K562 (cell line): Measurements from ENCODE around the gene CLPSL2. TPM values are rescaled to one million over a fixed set of nuclear protein-coding genes. Genes with fewer than 3 reads are reported as not detected.
A peak's percentile ranks its signal among the peaks of the same experiment; 100 is the strongest.

ENCODE experiments used
- CBX3 ChIP-seq, 2 experiments: IDR thresholded peaks; 1 replicate in 1 of 2; 2 replicates in 1 of 2; pipeline ENCODE4 v1.6.1; 2012; ENCODE audit warnings: inconsistent platforms in 2 of 2, low read length in 2 of 2, borderline replicate concordance in 1 of 2, control low read depth in 1 of 2
- ERF ChIP-seq: fragments of 450-650 bp; formaldehyde crosslinking; IDR thresholded peaks from 2 replicates; pipeline ENCODE4 v1.4.0; 2020; ENCODE audit warnings: mild to moderate bottlenecking, mixed read lengths
- GABPB1 ChIP-seq: sonication (generic); formaldehyde crosslinking; IDR thresholded peaks from 2 replicates; pipeline ENCODE4 v1.8.0; 2022; ENCODE audit warnings: mild to moderate bottlenecking, missing genetic modification reagents
- HDAC1 ChIP-seq, 2 experiments: fragments of 450-650 bp; IDR thresholded peaks; 2 replicates each; pipeline ENCODE4 v1.6.1; 2016 to 2017; ENCODE audit warnings: inconsistent platforms in 1 of 2, mild to moderate bottlenecking in 1 of 2, moderate library complexity in 1 of 2
- MAZ ChIP-seq, 2 experiments: fragments of 450-650 bp in 1 of 2; sonication (generic) in 1 of 2; formaldehyde crosslinking; IDR thresholded peaks in 1 of 2; conservative IDR thresholded peaks in 1 of 2; 2 replicates each; pipeline versions ENCODE4 v1.4.0 to v1.5.0; 2020; ENCODE audit warnings: mild to moderate bottlenecking in 1 of 2, missing genetic modification reagents in 1 of 2
- MCM7 ChIP-seq, 2 experiments: fragments of 450-650 bp; IDR thresholded peaks; 2 replicates each; pipeline ENCODE4 v1.6.1; 2016 to 2018
- POU5F1 ChIP-seq: fragments of 150-350 bp; IDR thresholded peaks from 2 replicates; pipeline ENCODE4 v1.6.1; 2014; ENCODE audit warnings: borderline replicate concordance, low read length, low read depth, mild to moderate bottlenecking; ENCODE audit not compliant: partially characterized antibody
- SIN3B ChIP-seq: fragments of 450-650 bp; IDR thresholded peaks from 2 replicates; pipeline ENCODE4 v1.6.1; 2017; ENCODE audit warnings: low read depth, mild to moderate bottlenecking, moderate library complexity
- SMC3 ChIP-seq: conservative IDR thresholded peaks from 2 replicates; pipeline ENCODE4 v1.6.1; 2011; ENCODE audit warnings: low read depth, low read length, improper control_type of control experiment; ENCODE audit not compliant: insufficient read depth
- TAF7 ChIP-seq: fragments of 450-650 bp; IDR thresholded peaks from 2 replicates; pipeline ENCODE4 v1.6.1; 2016; ENCODE audit warnings: missing genetic modification characterization, missing compliant biosample characterization
- TOE1 ChIP-seq, 2 experiments: fragments of 450-650 bp in 1 of 2; sonication (generic) in 1 of 2; formaldehyde crosslinking in 1 of 2; IDR thresholded peaks; 2 replicates each; pipeline versions ENCODE4 v1.7.1 to v1.8.0; 2016 to 2022; ENCODE audit warnings: borderline replicate concordance in 2 of 2, mild to moderate bottlenecking in 2 of 2, antibody characterized with exemption in 1 of 2, inconsistent platforms in 1 of 2, low read depth in 1 of 2, missing genetic modification reagents in 1 of 2, moderate library complexity in 1 of 2
- ZBTB1 ChIP-seq: sonication (generic); formaldehyde crosslinking; IDR thresholded peaks from 2 replicates; pipeline ENCODE4 v1.8.1; 2023; ENCODE audit warnings: missing genetic modification reagents, low read depth, mild to moderate bottlenecking, borderline replicate concordance
- polyA plus RNA-seq, 8 experiments: library from polyadenylated mRNA; depleted of rRNA in 4 of 8; stranded (reverse) in 5 of 8; unstranded in 3 of 8; fragments of >200 nt; fragmentation: Nextera tagmentation in 2 of 8; fragmentation: Illumina TruSeq in 1 of 8; extraction: Ambion mirVana in 2 of 8; extraction: Trizol in 1 of 8; gene quantifications; 2 replicates each; pipeline versions ENCODE4 v1.2.1 to v1.2.3, GENCODE V29; 2011 to 2014; ENCODE audit warnings: inconsistent platforms in 1 of 8, missing spikeins in 1 of 8
- total RNA-seq, 7 experiments: library from RNA; depleted of rRNA in 6 of 7; stranded (reverse); fragments of >200 nt in 6 of 7; fragmentation: Illumina TruSeq in 2 of 7; extraction: Trizol in 2 of 7; gene quantifications; 2 replicates each; pipeline versions ENCODE4 v1.2.1 to v1.2.3, GENCODE V29; 2011 to 2021; ENCODE audit warnings: low replicate concordance in 1 of 7
- TF ChIP-seq, protein P1 (sequence below): sonication (generic); formaldehyde crosslinking; IDR thresholded peaks from 2 replicates; pipeline ENCODE4 v1.8.1; 2022; ENCODE audit warnings: missing genetic modification reagents
- TF ChIP-seq, protein P2 (sequence below), 2 experiments: fragments of 150-350 bp in 1 of 2; IDR thresholded peaks; 2 replicates each; pipeline ENCODE4 v1.6.1; 2012 to 2016; ENCODE audit warnings: low read depth in 2 of 2, low read length in 2 of 2, mild to moderate bottlenecking in 1 of 2, moderate library complexity in 1 of 2
- TF ChIP-seq, protein P3 (sequence below): fragments of 450-650 bp; IDR thresholded peaks from 2 replicates; pipeline ENCODE4 v1.6.1; 2017; ENCODE audit warnings: antibody characterized with exemption, mild to moderate bottlenecking

The CLPSL2 gene
- total and polyA plus RNA-seq, 9 of the 15 experiments (the other 6 are each of a cell fraction or from before 2014, with no cell fraction given), result not detected

GRCh38 chr6:35804996-35805736, 28.8 kb downstream of the CLPSL2 start, which contains the start of gene LHFPL5 (continued):
- TF ChIP-seq, protein P1, sequence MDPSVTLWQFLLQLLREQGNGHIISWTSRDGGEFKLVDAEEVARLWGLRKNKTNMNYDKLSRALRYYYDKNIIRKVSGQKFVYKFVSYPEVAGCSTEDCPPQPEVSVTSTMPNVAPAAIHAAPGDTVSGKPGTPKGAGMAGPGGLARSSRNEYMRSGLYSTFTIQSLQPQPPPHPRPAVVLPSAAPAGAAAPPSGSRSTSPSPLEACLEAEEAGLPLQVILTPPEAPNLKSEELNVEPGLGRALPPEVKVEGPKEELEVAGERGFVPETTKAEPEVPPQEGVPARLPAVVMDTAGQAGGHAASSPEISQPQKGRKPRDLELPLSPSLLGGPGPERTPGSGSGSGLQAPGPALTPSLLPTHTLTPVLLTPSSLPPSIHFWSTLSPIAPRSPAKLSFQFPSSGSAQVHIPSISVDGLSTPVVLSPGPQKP (CRISPR knock-in tag), result no peak
- TF ChIP-seq ZBTB1 (CRISPR knock-in tag), result peak; percentile 76
- no peak for TF ChIP-seq TAF7 (tag)
- TF ChIP-seq HDAC1 (IDR thresholded peaks at IDR 0.05), result peak in 1 of 2 experiments; percentile 77; a peak in 2 of 4 replicates
- TF ChIP-seq, protein P2, sequence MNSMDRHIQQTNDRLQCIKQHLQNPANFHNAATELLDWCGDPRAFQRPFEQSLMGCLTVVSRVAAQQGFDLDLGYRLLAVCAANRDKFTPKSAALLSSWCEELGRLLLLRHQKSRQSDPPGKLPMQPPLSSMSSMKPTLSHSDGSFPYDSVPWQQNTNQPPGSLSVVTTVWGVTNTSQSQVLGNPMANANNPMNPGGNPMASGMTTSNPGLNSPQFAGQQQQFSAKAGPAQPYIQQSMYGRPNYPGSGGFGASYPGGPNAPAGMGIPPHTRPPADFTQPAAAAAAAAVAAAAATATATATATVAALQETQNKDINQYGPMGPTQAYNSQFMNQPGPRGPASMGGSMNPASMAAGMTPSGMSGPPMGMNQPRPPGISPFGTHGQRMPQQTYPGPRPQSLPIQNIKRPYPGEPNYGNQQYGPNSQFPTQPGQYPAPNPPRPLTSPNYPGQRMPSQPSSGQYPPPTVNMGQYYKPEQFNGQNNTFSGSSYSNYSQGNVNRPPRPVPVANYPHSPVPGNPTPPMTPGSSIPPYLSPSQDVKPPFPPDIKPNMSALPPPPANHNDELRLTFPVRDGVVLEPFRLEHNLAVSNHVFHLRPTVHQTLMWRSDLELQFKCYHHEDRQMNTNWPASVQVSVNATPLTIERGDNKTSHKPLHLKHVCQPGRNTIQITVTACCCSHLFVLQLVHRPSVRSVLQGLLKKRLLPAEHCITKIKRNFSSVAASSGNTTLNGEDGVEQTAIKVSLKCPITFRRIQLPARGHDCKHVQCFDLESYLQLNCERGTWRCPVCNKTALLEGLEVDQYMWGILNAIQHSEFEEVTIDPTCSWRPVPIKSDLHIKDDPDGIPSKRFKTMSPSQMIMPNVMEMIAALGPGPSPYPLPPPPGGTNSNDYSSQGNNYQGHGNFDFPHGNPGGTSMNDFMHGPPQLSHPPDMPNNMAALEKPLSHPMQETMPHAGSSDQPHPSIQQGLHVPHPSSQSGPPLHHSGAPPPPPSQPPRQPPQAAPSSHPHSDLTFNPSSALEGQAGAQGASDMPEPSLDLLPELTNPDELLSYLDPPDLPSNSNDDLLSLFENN (IDR thresholded peaks at IDR 0.05; ENCODE audit: low read depth in 2 of 2, low read length in 2 of 2), result no peak
- TF ChIP-seq GABPB1 (CRISPR knock-in tag), result peak; percentile 85
- TF ChIP-seq, protein P3, sequence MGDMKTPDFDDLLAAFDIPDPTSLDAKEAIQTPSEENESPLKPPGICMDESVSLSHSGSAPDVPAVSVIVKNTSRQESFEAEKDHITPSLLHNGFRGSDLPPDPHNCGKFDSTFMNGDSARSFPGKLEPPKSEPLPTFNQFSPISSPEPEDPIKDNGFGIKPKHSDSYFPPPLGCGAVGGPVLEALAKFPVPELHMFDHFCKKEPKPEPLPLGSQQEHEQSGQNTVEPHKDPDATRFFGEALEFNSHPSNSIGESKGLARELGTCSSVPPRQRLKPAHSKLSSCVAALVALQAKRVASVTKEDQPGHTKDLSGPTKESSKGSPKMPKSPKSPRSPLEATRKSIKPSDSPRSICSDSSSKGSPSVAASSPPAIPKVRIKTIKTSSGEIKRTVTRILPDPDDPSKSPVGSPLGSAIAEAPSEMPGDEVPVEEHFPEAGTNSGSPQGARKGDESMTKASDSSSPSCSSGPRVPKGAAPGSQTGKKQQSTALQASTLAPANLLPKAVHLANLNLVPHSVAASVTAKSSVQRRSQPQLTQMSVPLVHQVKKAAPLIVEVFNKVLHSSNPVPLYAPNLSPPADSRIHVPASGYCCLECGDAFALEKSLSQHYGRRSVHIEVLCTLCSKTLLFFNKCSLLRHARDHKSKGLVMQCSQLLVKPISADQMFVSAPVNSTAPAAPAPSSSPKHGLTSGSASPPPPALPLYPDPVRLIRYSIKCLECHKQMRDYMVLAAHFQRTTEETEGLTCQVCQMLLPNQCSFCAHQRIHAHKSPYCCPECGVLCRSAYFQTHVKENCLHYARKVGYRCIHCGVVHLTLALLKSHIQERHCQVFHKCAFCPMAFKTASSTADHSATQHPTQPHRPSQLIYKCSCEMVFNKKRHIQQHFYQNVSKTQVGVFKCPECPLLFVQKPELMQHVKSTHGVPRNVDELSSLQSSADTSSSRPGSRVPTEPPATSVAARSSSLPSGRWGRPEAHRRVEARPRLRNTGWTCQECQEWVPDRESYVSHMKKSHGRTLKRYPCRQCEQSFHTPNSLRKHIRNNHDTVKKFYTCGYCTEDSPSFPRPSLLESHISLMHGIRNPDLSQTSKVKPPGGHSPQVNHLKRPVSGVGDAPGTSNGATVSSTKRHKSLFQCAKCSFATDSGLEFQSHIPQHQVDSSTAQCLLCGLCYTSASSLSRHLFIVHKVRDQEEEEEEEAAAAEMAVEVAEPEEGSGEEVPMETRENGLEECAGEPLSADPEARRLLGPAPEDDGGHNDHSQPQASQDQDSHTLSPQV, result no peak
- TF ChIP-seq SMC3, result no peak
- 0 out of 2 replicates have a peak, but pooled peaks have one; percentile 53 for TF ChIP-seq ERF
- peak; percentile 92 to 100 for TF ChIP-seq MAZ (CRISPR knock-in tag; conservative IDR thresholded peaks at IDR 0.05 in 1 of 2, IDR thresholded peaks at IDR 0.05 in 1 of 2)
- TF ChIP-seq POU5F1, result no peak
- no peak for TF ChIP-seq CBX3 (IDR thresholded peaks at IDR 0.05; ENCODE audit: borderline replicate concordance in 1 of 2, low read length in 2 of 2)
- no peak for TF ChIP-seq SIN3B
- no peak for TF ChIP-seq TOE1 (IDR thresholded peaks at IDR 0.05; ENCODE audit: borderline replicate concordance)
- TF ChIP-seq TOE1 (CRISPR knock-in tag; IDR thresholded peaks at IDR 0.05; ENCODE audit: borderline replicate concordance, low read depth), result no peak; the same call in 1 of the 2 replicates
- TF ChIP-seq MCM7 (IDR thresholded peaks at IDR 0.05), result no peak
